Naive thymus-derived CD4-positive, alpha-beta T cell (primary cell): ENCODE measurements around the gene CDKN1A. TPM values are rescaled to one million over a fixed set of nuclear protein-coding genes. Genes with fewer than 3 reads are reported as not detected.

Source experiments
- ATAC-seq: fragments of 150-1000 bp; cut with Tn5 transposase; 2 replicates; pipeline ENCODE4 v1.10.0; 2021; ENCODE audit warnings: mild to moderate bottlenecking, moderate library complexity
- CTCF ChIA-PET: fragments of 350-600 bp; sonication (Branson Sonifier 250); formaldehyde crosslinking; loops from one replicate; lab custom pipeline; 2021; ENCODE audit warnings: antibody characterized with exemption; lab: Charles Lee
- POLR2A ChIA-PET: fragments of 350-600 bp; sonication (Branson Sonifier 250); formaldehyde crosslinking; loops from one replicate; lab custom pipeline; 2021; ENCODE audit warnings: antibody characterized with exemption, inconsistent platforms; lab: Charles Lee
- DNase-seq, 9 donors: peaks; one replicate each; pipeline versions ENCODE4 v3.0.0 to v3.0.0-alpha.2; 2020 to 2022; ENCODE audit warnings: mixed read lengths in 1 of 9
- H3K27ac ChIP-seq: one replicate; pipeline ENCODE4 v1.7.0; 2013; ENCODE audit warnings: mild to moderate bottlenecking, low read depth, low read length, moderate library complexity
- H3K27me3 ChIP-seq, 2 donors: one replicate each; pipeline ENCODE4 v1.7.0; 2013; ENCODE audit warnings: low read length in 2 of 2, mild to moderate bottlenecking in 2 of 2, moderate library complexity in 2 of 2; ENCODE audit not compliant: control insufficient read depth in 2 of 2, insufficient read depth in 2 of 2
- H3K36me3 ChIP-seq, 3 experiments: 1 replicate in 2 of 3; 2 replicates in 1 of 3; pipeline ENCODE4 v1.7.0; 2013; ENCODE audit warnings: low read length in 3 of 3, mild to moderate bottlenecking in 3 of 3, moderate library complexity in 1 of 3; ENCODE audit not compliant: insufficient read depth in 3 of 3, control insufficient read depth in 2 of 3
- H3K4me1 ChIP-seq, 2 donors: one replicate each; pipeline ENCODE4 v1.7.0; 2013; ENCODE audit warnings: low read length in 2 of 2, mild to moderate bottlenecking in 2 of 2, moderate library complexity in 1 of 2; ENCODE audit not compliant: control insufficient read depth in 2 of 2, insufficient read depth in 2 of 2
- H3K4me3 ChIP-seq: 2 replicates; pipeline ENCODE4 v1.7.0; 2013; ENCODE audit warnings: mild to moderate bottlenecking, low read length
- H3K9me3 ChIP-seq, 3 experiments: 1 replicate in 2 of 3; 2 replicates in 1 of 3; pipeline ENCODE4 v1.7.0; 2013; ENCODE audit warnings: low read length in 3 of 3; ENCODE audit not compliant: control insufficient read depth in 2 of 3
- H3K27ac Mint-ChIP-seq, 9 donors: one replicate each; pipeline ENCODE4 v1.8.0; 2020 to 2022; ENCODE audit warnings: mixed read lengths in 9 of 9, mild to moderate bottlenecking in 8 of 9, moderate library complexity in 5 of 9, inconsistent platforms in 2 of 9
- H3K27me3 Mint-ChIP-seq, 5 donors: one replicate each; pipeline ENCODE4 v1.8.0; 2021 to 2022; ENCODE audit warnings: mixed read lengths in 5 of 5, mild to moderate bottlenecking in 1 of 5
- H3K36me3 Mint-ChIP-seq, 5 donors: one replicate each; pipeline ENCODE4 v1.8.0; 2020 to 2022; ENCODE audit warnings: mixed read lengths in 5 of 5, mild to moderate bottlenecking in 3 of 5, inconsistent platforms in 1 of 5
- H3K4me1 Mint-ChIP-seq, 7 donors: one replicate each; pipeline ENCODE4 v1.8.0; 2020 to 2022; ENCODE audit warnings: mixed read lengths in 7 of 7, mild to moderate bottlenecking in 3 of 7, inconsistent platforms in 1 of 7
- H3K4me3 Mint-ChIP-seq, 10 donors: one replicate each; pipeline ENCODE4 v1.8.0; 2020 to 2022; ENCODE audit warnings: mild to moderate bottlenecking in 10 of 10, mixed read lengths in 10 of 10, moderate library complexity in 6 of 10, inconsistent platforms in 2 of 10
- H3K9me3 Mint-ChIP-seq, 11 donors: one replicate each; pipeline ENCODE4 v1.8.0; 2020 to 2022; ENCODE audit warnings: mixed read lengths in 11 of 11, mild to moderate bottlenecking in 4 of 11, inconsistent platforms in 1 of 11, moderate library complexity in 1 of 11
- intact Hi-C, 2 donors: fragments of 100-400 bp; cut with micrococcal nuclease; formaldehyde crosslinking; loops; one replicate each; pipeline ENCODE4 v1.15.1; 2023
- polyA plus RNA-seq, 2 donors: library from polyadenylated mRNA; unstranded; fragments of 300-500 nt; fragmentation: Illumina TruSeq; gene quantifications; one replicate each; pipeline ENCODE4 v1.2.3, GENCODE V29; 2021
- total RNA-seq, 6 experiments: library from RNA in 5 of 6; stranded (reverse) in 5 of 6; gene quantifications; 1 replicate in 5 of 6; 2 replicates in 1 of 6; pipeline ENCODE4 v1.2.3 and lab custom pipeline; 2021 to 2026

Gene CDKN1A
- total and polyA plus RNA-seq, 7 experiments from 2014 or later, result 0.08 to 156 (median 1.6) TPM

GRCh38 chr6:36655085-36655724 is 23.3 kb upstream of the CDKN1A start:
- no peaks in the 10 kb centered on the region for H3K36me3 Mint-ChIP-seq
- no peaks in the 10 kb centered on the region for H3K9me3 Mint-ChIP-seq
- intact Hi-C loops, result no loop called here
- Histone ChIP-seq H3K27me3 (no peaks in the 10 kb centered on the region), H3K4me1 (no peaks in the 10 kb centered on the region), H3K9me3 (no peaks in the 10 kb centered on the region), H3K36me3 (no peaks in the 10 kb centered on the region), H3K4me3 (no peak overlapping the region), H3K27ac (no peak overlapping the region)
- POLR2A ChIA-PET, result no interaction called here
- ATAC-seq (no peak), DNase-seq (no peak)
- H3K4me3 Mint-ChIP-seq, result no peak overlapping the region
- CTCF ChIA-PET, result interaction anchor here (0.6 kb wide), 1 partner anchor 25 kb away, joined by 3 read pairs; no protein-coding TSS in a partner anchor
- H3K27ac Mint-ChIP-seq, result no peak overlapping the region
- peaks cover 10 to 82% (median 39%) of the 10 kb centered on the region in 5 donors for H3K27me3 Mint-ChIP-seq
- peaks cover 0 to 8% (median 0%) of the 10 kb centered on the region in 7 donors for H3K4me1 Mint-ChIP-seq

GRCh38 chr6:36656441-36656840 is 22.1 kb upstream of the CDKN1A start:
- Histone ChIP-seq H3K36me3 (no peaks in the 10 kb centered on the region), H3K27ac (no peak overlapping the region), H3K9me3 (no peaks in the 10 kb centered on the region), H3K27me3 (no peaks in the 10 kb centered on the region), H3K4me3 (no peak overlapping the region), H3K4me1 (no peaks in the 10 kb centered on the region)
- H3K27me3 Mint-ChIP-seq, result peaks cover 10 to 77% (median 40%) of the 10 kb centered on the region in 5 donors
- no peak overlapping the region for H3K27ac Mint-ChIP-seq
- DNase-seq, result no peak
- no peak for ATAC-seq
- H3K4me1 Mint-ChIP-seq, result peaks cover 0 to 8% (median 0%) of the 10 kb centered on the region in 7 donors
- no peak overlapping the region for H3K4me3 Mint-ChIP-seq
- ChIA-PET POLR2A (no interaction called here), CTCF (interaction anchor here (0.6 to 1.0 kb wide), 2 partner anchors 15 to 1192 kb away, joined by 4 read pairs; no protein-coding TSS in a partner anchor)
- intact Hi-C loops, result no loop called here
- no peaks in the 10 kb centered on the region for H3K9me3 Mint-ChIP-seq
- H3K36me3 Mint-ChIP-seq, result no peaks in the 10 kb centered on the region

- POLR2A ChIA-PET, result no interaction called here
- no peak overlapping the region for H3K4me3 Mint-ChIP-seq
- peaks cover 0 to 5% of the 10 kb centered on the region in 2 donors for H3K4me1 ChIP-seq
- peaks cover 10 to 70% (median 40%) of the 10 kb centered on the region in 5 donors for H3K27me3 Mint-ChIP-seq
- intact Hi-C loops, result no loop called here
- H3K27ac ChIP-seq, result no peak overlapping the region
- H3K4me1 Mint-ChIP-seq, result peaks cover 0 to 11% (median 2%) of the 10 kb centered on the region in 7 donors
- H3K36me3 Mint-ChIP-seq, result no peaks in the 10 kb centered on the region
- DNase-seq (no peak), ATAC-seq (no peak)
- no peaks in the 10 kb centered on the region for H3K27me3 ChIP-seq
- CTCF ChIA-PET, result interaction anchor here (0.8 kb wide), 1 partner anchor 255 kb away, joined by 3 read pairs; no protein-coding TSS in a partner anchor
- no peak overlapping the region for H3K27ac Mint-ChIP-seq
- H3K9me3 Mint-ChIP-seq, result no peaks in the 10 kb centered on the region
- no peaks in the 10 kb centered on the region for H3K36me3 ChIP-seq
- H3K4me3 ChIP-seq, result no peak overlapping the region
- no peaks in the 10 kb centered on the region for H3K9me3 ChIP-seq
These were observed 21.2 kb upstream of the CDKN1A start for GRCh38 chr6:36657271-36657670.

- no peaks in the 10 kb centered on the region for H3K9me3 ChIP-seq
- ChIA-PET CTCF (no interaction called here), POLR2A (interaction anchor here (0.7 kb wide), 1 partner anchor 92 kb away, joined by 3 read pairs; no protein-coding TSS in a partner anchor)
- Mint-ChIP-seq H3K9me3 (no peaks in the 10 kb centered on the region), H3K4me1 (peaks cover 0 to 19% (median 10%) of the 10 kb centered on the region in 7 donors), H3K36me3 (no peaks in the 10 kb centered on the region), H3K27ac (no peak overlapping the region), H3K4me3 (no peak overlapping the region), H3K27me3 (peaks cover 10 to 67% (median 40%) of the 10 kb centered on the region in 5 donors)
- intact Hi-C loops, result no loop called here
- H3K4me3 ChIP-seq, result no peak overlapping the region
- H3K4me1 ChIP-seq, result peaks cover 0 to 13% of the 10 kb centered on the region in 2 donors
- H3K27me3 ChIP-seq, result no peaks in the 10 kb centered on the region
- ATAC-seq, result no peak
- DNase-seq, result no peak
- H3K36me3 ChIP-seq, result no peaks in the 10 kb centered on the region
- no peak overlapping the region for H3K27ac ChIP-seq
These were observed 20.5 kb upstream of the CDKN1A start for GRCh38 chr6:36657942-36658544.

- POLR2A ChIA-PET, result interaction anchor here (0.7 kb wide), 1 partner anchor 310 kb away, joined by 3 read pairs; no protein-coding TSS in a partner anchor
- H3K27me3 Mint-ChIP-seq, result peaks cover 10 to 62% (median 40%) of the 10 kb centered on the region in 5 donors
- intact Hi-C loops, result no loop called here
These were observed 19.2 kb upstream of the CDKN1A start for GRCh38 chr6:36659271-36659670.

GRCh38 chr6:36660771-36661471 is 17.6 kb upstream of the CDKN1A start:
- ChIA-PET CTCF (interaction anchor here (0.7 kb wide), 1 partner anchor 368 kb away, joined by 3 read pairs; no protein-coding TSS in a partner anchor), POLR2A (interaction anchor here (0.6 to 1.2 kb wide), 2 partner anchors 19 to 420 kb away, joined by 3 read pairs; no protein-coding TSS in a partner anchor)
- Mint-ChIP-seq H3K9me3 (peaks cover 0 to 1% (median 0%) of the 10 kb centered on the region in 11 donors), H3K4me1 (peaks cover 0 to 23% (median 16%) of the 10 kb centered on the region in 7 donors), H3K36me3 (no peaks in the 10 kb centered on the region), H3K4me3 (no peak overlapping the region), H3K27me3 (peaks cover 10 to 46% (median 30%) of the 10 kb centered on the region in 5 donors), H3K27ac (no peak overlapping the region)
- H3K27ac ChIP-seq, result no peak overlapping the region
- no peaks in the 10 kb centered on the region for H3K9me3 ChIP-seq
- H3K36me3 ChIP-seq, result no peaks in the 10 kb centered on the region
- intact Hi-C loops, result no loop called here
- peaks cover 0 to 17% of the 10 kb centered on the region in 2 donors for H3K4me1 ChIP-seq
- no peaks in the 10 kb centered on the region for H3K27me3 ChIP-seq
- DNase-seq (peak in 1 of 9 donors; percentile 33), ATAC-seq (peak; percentile 10)
- no peak overlapping the region for H3K4me3 ChIP-seq

More at GRCh38 chr6:36659271-36659670, 19.2 kb upstream of the CDKN1A start:
- DNase-seq (no peak), ATAC-seq (no peak)
- H3K27ac Mint-ChIP-seq, result no peak overlapping the region
- CTCF ChIA-PET, result interaction anchor here (1.1 to 1.3 kb wide), 2 partner anchors 44 to 187 kb away, joined by 3 to 6 read pairs; no protein-coding TSS in a partner anchor
- Histone ChIP-seq H3K36me3 (no peaks in the 10 kb centered on the region), H3K27ac (no peak overlapping the region), H3K27me3 (no peaks in the 10 kb centered on the region), H3K4me1 (peaks cover 0 to 17% of the 10 kb centered on the region in 2 donors), H3K9me3 (no peaks in the 10 kb centered on the region), H3K4me3 (no peak overlapping the region)
- no peak overlapping the region for H3K4me3 Mint-ChIP-seq
- H3K9me3 Mint-ChIP-seq, result no peaks in the 10 kb centered on the region
- no peaks in the 10 kb centered on the region for H3K36me3 Mint-ChIP-seq
- H3K4me1 Mint-ChIP-seq, result peaks cover 0 to 28% (median 16%) of the 10 kb centered on the region in 7 donors
